Uterus (tissue), 2 donors: ENCODE data around the gene RPN1.

ENCODE experiments used
- CTCF ChIP-seq, 4 experiments: fragments of 200-600 bp in 2 of 4; fragments of 450-650 bp in 2 of 4; sonication (generic) in 2 of 4; IDR thresholded peaks; one replicate each; pipeline ENCODE4 v1.5.1; 2016 to 2019; ENCODE audit warnings: antibody characterized with exemption in 4 of 4, mild to moderate bottlenecking in 2 of 4, moderate library complexity in 1 of 4
- POLR2A ChIP-seq, 2 donors: fragments of 450-650 bp; IDR thresholded peaks; one replicate each; pipeline ENCODE4 v1.6.1; 2016; ENCODE audit warnings: antibody characterized with exemption in 2 of 2, mild to moderate bottlenecking in 1 of 2, moderate library complexity in 1 of 2

DNA sequence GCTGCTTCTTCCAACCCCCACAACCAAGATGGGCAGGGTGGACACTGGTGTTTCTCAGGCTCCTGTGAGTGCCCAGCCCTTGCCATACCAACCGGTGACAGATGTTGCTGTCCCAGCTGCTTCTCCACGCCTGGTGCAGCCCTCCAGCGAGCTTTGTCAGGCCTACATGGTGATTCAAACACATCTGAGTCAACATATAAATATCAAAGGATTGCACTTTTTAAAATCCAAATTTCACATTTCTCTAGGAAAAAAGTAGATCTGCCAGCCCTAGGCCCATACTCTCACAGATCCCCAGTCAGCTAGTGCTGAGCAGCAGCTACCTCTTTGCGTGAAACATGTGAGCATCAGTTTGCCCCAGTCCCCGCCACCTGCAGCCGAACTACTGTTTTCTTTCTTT is 52.7 kb downstream of the RPN1 start:
- TF ChIP-seq CTCF (IDR thresholded peaks at IDR 0.05) (no peak), POLR2A (IDR thresholded peaks at IDR 0.05) (no peak)
